Endothelial cell of umbilical vein (primary cell): ENCODE measurements around the gene PARD6G. TPM values are rescaled to one million over a fixed set of nuclear protein-coding genes. Genes with fewer than 3 reads are reported as not detected.

Experiments used
- BruUV-seq: library from RNA; stranded (reverse); fragments of 400-500 nt; replicated peaks from 2 replicates; lab custom pipeline; 2021; lab: Mats Ljungman, UMichigan
- CTCF ChIA-PET: fragments of 300-600, 350-600 bp; sonication (Branson Sonifier 250); formaldehyde crosslinking; loops from one replicate; lab custom pipeline; 2021; ENCODE audit warnings: antibody characterized with exemption, inconsistent platforms; lab: Charles Lee
- POLR2A ChIA-PET: fragments of 300-600, 350-600 bp; sonication (Branson Sonifier 250); formaldehyde crosslinking; loops from one replicate; lab custom pipeline; 2021; ENCODE audit warnings: antibody characterized with exemption, inconsistent platforms; lab: Charles Lee
- DNase-seq: peaks from one replicate; pipeline ENCODE4 v3.0.0-alpha.2; 2011; ENCODE audit warnings: low read depth, low spot score
- FAIRE-seq: peaks from 2 replicates; lab custom pipeline; 2011; peaks lifted over from hg19 to GRCh38; lab: Jason Lieb, UNC
- H2AFZ ChIP-seq: 2 replicates; pipeline ENCODE4 v1.6.0; 2012; ENCODE audit warnings: low read depth, low read length, control low read depth, inconsistent platforms
- H3K27ac ChIP-seq: 2 replicates; pipeline ENCODE4 v1.5.1; 2011; ENCODE audit warnings: low read depth, mild to moderate bottlenecking, control low read depth, low read length, moderate library complexity; ENCODE audit not compliant: insufficient read depth
- H3K27me3 ChIP-seq, 2 experiments: 2 replicates each; pipeline versions ENCODE4 v1.6.0 to v1.6.1; 2011; ENCODE audit warnings: low read length in 2 of 2, mixed read lengths in 1 of 2; ENCODE audit not compliant: control insufficient read depth in 2 of 2, insufficient read depth in 2 of 2
- H3K36me3 ChIP-seq, 2 experiments: 2 replicates in 1 of 2; 3 replicates in 1 of 2; pipeline ENCODE4 v1.5.1; 2011; ENCODE audit warnings: low read length in 2 of 2, mild to moderate bottlenecking in 1 of 2, moderate library complexity in 1 of 2; ENCODE audit not compliant: control insufficient read depth in 2 of 2, insufficient read depth in 2 of 2; ENCODE audit errors: extremely low read depth in 1 of 2
- H3K4me1 ChIP-seq: 3 replicates; pipeline ENCODE4 v1.5.1; 2011; ENCODE audit warnings: mild to moderate bottlenecking, low read length; ENCODE audit not compliant: control insufficient read depth, insufficient read depth; ENCODE audit errors: extremely low read depth
- H3K4me2 ChIP-seq: 2 replicates; pipeline ENCODE4 v1.6.1; 2011; ENCODE audit warnings: low read length, control low read depth, mixed read lengths; ENCODE audit not compliant: insufficient read depth
- H3K4me3 ChIP-seq, 3 experiments: fragments of 200-600 bp in 1 of 3; sonication (generic), shearing (Covaris generic) in 1 of 3; replicated peaks in 1 of 3; 2 replicates each; pipeline ENCODE4 v1.5.1; 2011 to 2016; ENCODE audit warnings: control low read depth in 3 of 3, low read length in 3 of 3, mild to moderate bottlenecking in 2 of 3, inconsistent platforms in 1 of 3, low read depth in 1 of 3, moderate library complexity in 1 of 3; ENCODE audit not compliant: insufficient read depth in 1 of 3
- H3K79me2 ChIP-seq: 2 replicates; pipeline ENCODE4 v1.6.0; 2012; ENCODE audit warnings: low read length, inconsistent platforms; ENCODE audit not compliant: control insufficient read depth, insufficient read depth
- H3K9ac ChIP-seq: replicated peaks from 2 replicates; pipeline ENCODE3; 2011; ENCODE audit warnings: low read length, control low read depth; ENCODE audit not compliant: insufficient read depth; ENCODE audit errors: extremely low read depth
- H3K9me1 ChIP-seq: replicated peaks from 3 replicates; pipeline ENCODE4 v1.6.0; 2011; ENCODE audit warnings: mild to moderate bottlenecking, low read length; ENCODE audit not compliant: control insufficient read depth, insufficient read depth; ENCODE audit errors: extremely low read depth
- H3K9me3 ChIP-seq: replicated peaks from 2 replicates; pipeline ENCODE4 v1.5.1; 2012; ENCODE audit warnings: low read length, inconsistent platforms; ENCODE audit not compliant: control insufficient read depth, insufficient read depth
- H4K20me1 ChIP-seq: replicated peaks from 2 replicates; pipeline ENCODE3; 2011; ENCODE audit warnings: mild to moderate bottlenecking, low read length; ENCODE audit not compliant: control insufficient read depth, insufficient read depth; ENCODE audit errors: extremely low read depth
- EZH2 ChIP-seq: IDR thresholded peaks from 2 replicates; pipeline ENCODE4 v1.6.1; 2012; ENCODE audit warnings: borderline replicate concordance, low read depth, mild to moderate bottlenecking, moderate library complexity, low read length, inconsistent platforms; ENCODE audit not compliant: severe bottlenecking
- FOS ChIP-seq: IDR thresholded peaks from 2 replicates; pipeline ENCODE4 v1.6.1; 2011; ENCODE audit warnings: mild to moderate bottlenecking, low read length, moderate library complexity, borderline replicate concordance; ENCODE audit not compliant: insufficient read depth
- GATA2 ChIP-seq: IDR thresholded peaks from 2 replicates; pipeline ENCODE4 v1.7.0; 2011; ENCODE audit warnings: low read depth, mild to moderate bottlenecking, moderate library complexity, mixed read lengths, low read length; ENCODE audit not compliant: insufficient read length, insufficient read depth
- JUN ChIP-seq: IDR thresholded peaks from 2 replicates; pipeline ENCODE4 v1.6.1; 2011; ENCODE audit warnings: borderline replicate concordance, low read depth; ENCODE audit not compliant: insufficient read length, insufficient read depth
- MAX ChIP-seq: IDR thresholded peaks from 2 replicates; pipeline ENCODE4 v1.6.1; 2011; ENCODE audit not compliant: insufficient read depth, insufficient read length
- MYC ChIP-seq: IDR thresholded peaks from one replicate; pipeline ENCODE4 v1.6.1; 2011; ENCODE audit warnings: mild to moderate bottlenecking, low read depth, low read length
- POLR2A ChIP-seq: IDR thresholded peaks from 2 replicates; pipeline ENCODE4 v1.6.1; 2012; ENCODE audit warnings: low read depth, mild to moderate bottlenecking, control low read depth, low read length
- POLR2AphosphoS5 ChIP-seq: IDR thresholded peaks from 2 replicates; pipeline ENCODE4 v1.6.1; 2012; ENCODE audit warnings: low read depth, mild to moderate bottlenecking, control low read depth, low read length, moderate library complexity; ENCODE audit not compliant: insufficient read depth
- dilution Hi-C: fragments of 300-500 bp; cut with MboI; formaldehyde crosslinking; loops from one replicate; pipeline ENCODE4 v1.15.0; 2019; ENCODE audit warnings: low sequenced_read_pairs; ENCODE audit not compliant: extremely low pct_ligation_motif_present
- intact Hi-C: fragments of 100-400 bp; cut with micrococcal nuclease; formaldehyde crosslinking; loops from one replicate; pipeline ENCODE4 v1.10.0; 2022
- polyA plus RNA-seq, 4 experiments: library from polyadenylated mRNA; depleted of rRNA in 3 of 4; stranded (reverse) in 3 of 4; unstranded in 1 of 4; fragments of >200 nt; gene quantifications; 2 replicates each; pipeline versions ENCODE4 v1.2.1 to v1.2.3, GENCODE V29; 2011 to 2012; ENCODE audit warnings: missing spikeins in 1 of 4
- total RNA-seq: library from RNA; stranded (reverse); gene quantifications from 2 replicates; pipeline ENCODE4 v1.2.3, GENCODE V29; 2021
- TF ChIP-seq, protein P1 (sequence below), 2 donors: IDR thresholded peaks; 1 replicate in 1 of 2; 2 replicates in 1 of 2; pipeline ENCODE4 v1.5.1; 2011; ENCODE audit warnings: low read length in 2 of 2, mild to moderate bottlenecking in 2 of 2, moderate library complexity in 2 of 2, control low read depth in 1 of 2, inconsistent platforms in 1 of 2, low read depth in 1 of 2; ENCODE audit not compliant: insufficient read depth in 1 of 2; ENCODE audit errors: extremely low read depth in 1 of 2

Gene PARD6G
- total and polyA plus RNA-seq, 2 donors (not counting 3 experiments of a cell fraction or from before 2014, with no cell fraction given), result 1.2 to 1.8 TPM

GRCh38 chr18:80234398-80234797, 12.9 kb downstream of the PARD6G start:
- Histone ChIP-seq H3K27me3 (no peaks in the 10 kb centered on the region), H4K20me1 (no peaks in the 10 kb centered on the region), H3K9me3 (no peaks in the 10 kb centered on the region), H3K4me1 (no peaks in the 10 kb centered on the region), H2AFZ (no peak overlapping the region), H3K4me2 (no peak overlapping the region), H3K9me1 (no peaks in the 10 kb centered on the region), H3K79me2 (no peaks in the 10 kb centered on the region), H3K27ac (no peak overlapping the region), H3K4me3 (no peak overlapping the region), H3K36me3 (no peaks in the 10 kb centered on the region), H3K9ac (no peak overlapping the region)
- POLR2A ChIA-PET, result no interaction called here
- intact Hi-C loops, result no loop called here
- DNase-seq (no peak), FAIRE-seq (no peak)
- dilution Hi-C loops, result no loop called here
- no TSS peak for BruUV-seq
- TF ChIP-seq GATA2 (no peak), MAX (no peak), MYC (no peak), JUN (no peak), FOS (no peak), POLR2AphosphoS5 (no peak), EZH2 (no peak), POLR2A (no peak)
- TF ChIP-seq, protein P1, sequence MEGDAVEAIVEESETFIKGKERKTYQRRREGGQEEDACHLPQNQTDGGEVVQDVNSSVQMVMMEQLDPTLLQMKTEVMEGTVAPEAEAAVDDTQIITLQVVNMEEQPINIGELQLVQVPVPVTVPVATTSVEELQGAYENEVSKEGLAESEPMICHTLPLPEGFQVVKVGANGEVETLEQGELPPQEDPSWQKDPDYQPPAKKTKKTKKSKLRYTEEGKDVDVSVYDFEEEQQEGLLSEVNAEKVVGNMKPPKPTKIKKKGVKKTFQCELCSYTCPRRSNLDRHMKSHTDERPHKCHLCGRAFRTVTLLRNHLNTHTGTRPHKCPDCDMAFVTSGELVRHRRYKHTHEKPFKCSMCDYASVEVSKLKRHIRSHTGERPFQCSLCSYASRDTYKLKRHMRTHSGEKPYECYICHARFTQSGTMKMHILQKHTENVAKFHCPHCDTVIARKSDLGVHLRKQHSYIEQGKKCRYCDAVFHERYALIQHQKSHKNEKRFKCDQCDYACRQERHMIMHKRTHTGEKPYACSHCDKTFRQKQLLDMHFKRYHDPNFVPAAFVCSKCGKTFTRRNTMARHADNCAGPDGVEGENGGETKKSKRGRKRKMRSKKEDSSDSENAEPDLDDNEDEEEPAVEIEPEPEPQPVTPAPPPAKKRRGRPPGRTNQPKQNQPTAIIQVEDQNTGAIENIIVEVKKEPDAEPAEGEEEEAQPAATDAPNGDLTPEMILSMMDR (IDR thresholded peaks at IDR 0.05; ENCODE audit: extremely low read depth in 1 of 2, insufficient read depth in 1 of 2, low read depth in 1 of 2, low read length in 2 of 2), result no peak
- CTCF ChIA-PET, result no interaction called here
